H9 (cell line): ENCODE data around the gene FSIP1. TPM values are rescaled to one million over a fixed set of nuclear protein-coding genes. Genes with fewer than 3 reads are reported as not detected.

Source experiments
- DNase-seq: peaks from one replicate; pipeline ENCODE4 v3.0.0-alpha.2; 2017
- H2AFZ ChIP-seq: one replicate; pipeline ENCODE4 v1.6.1; 2013; ENCODE audit warnings: mild to moderate bottlenecking, low read length, control low read depth, moderate library complexity
- H2AK5ac ChIP-seq: 2 replicates; pipeline ENCODE4 v1.6.1; 2013; ENCODE audit warnings: low read length, control low read depth, mixed read lengths; ENCODE audit not compliant: insufficient read length
- H2BK120ac ChIP-seq: one replicate; pipeline ENCODE4 v1.6.1; 2013; ENCODE audit warnings: low read depth, mild to moderate bottlenecking, low read length, control low read depth, inconsistent platforms; ENCODE audit not compliant: poor library complexity, severe bottlenecking
- H2BK12ac ChIP-seq: 2 replicates; pipeline ENCODE4 v1.6.1; 2013; ENCODE audit warnings: low read length, control low read depth, mixed read lengths, low read depth; ENCODE audit not compliant: insufficient read length
- H2BK15ac ChIP-seq: 2 replicates; pipeline ENCODE4 v1.6.1; 2013; ENCODE audit warnings: low read depth, low read length, control low read depth
- H2BK20ac ChIP-seq: one replicate; pipeline ENCODE4 v1.6.1; 2013; ENCODE audit warnings: low read depth, mild to moderate bottlenecking, low read length, control low read depth, inconsistent platforms; ENCODE audit not compliant: poor library complexity, severe bottlenecking
- H2BK5ac ChIP-seq: 2 replicates; pipeline ENCODE4 v1.6.1; 2013; ENCODE audit warnings: low read length, control low read depth, mixed read lengths; ENCODE audit not compliant: insufficient read length
- H3K14ac ChIP-seq: 2 replicates; pipeline ENCODE4 v1.6.1; 2013; ENCODE audit warnings: low read length, control low read depth; ENCODE audit not compliant: insufficient read depth
- H3K18ac ChIP-seq: 2 replicates; pipeline ENCODE4 v1.6.1; 2013; ENCODE audit warnings: low read depth, mild to moderate bottlenecking, mixed read lengths, low read length, control low read depth; ENCODE audit not compliant: insufficient read length
- H3K23ac ChIP-seq: 2 replicates; pipeline ENCODE4 v1.6.1; 2013; ENCODE audit warnings: low read length, control low read depth, mixed read lengths, low read depth; ENCODE audit not compliant: insufficient read length
- H3K23me2 ChIP-seq: 2 replicates; pipeline ENCODE4 v1.6.1; 2013; ENCODE audit warnings: low read depth, mild to moderate bottlenecking, mixed read lengths, low read length, control low read depth; ENCODE audit not compliant: insufficient read length, poor library complexity, severe bottlenecking
- H3K27ac ChIP-seq: 2 replicates; pipeline ENCODE4 v1.5.1; 2013; ENCODE audit warnings: low read length, control low read depth, mixed read lengths, low read depth; ENCODE audit not compliant: insufficient read length
- H3K27me3 ChIP-seq: 2 replicates; pipeline ENCODE4 v1.6.1; 2013; ENCODE audit warnings: low read length, control low read depth, inconsistent platforms; ENCODE audit not compliant: insufficient read depth
- H3K4ac ChIP-seq: 2 replicates; pipeline ENCODE4 v1.6.1; 2013; ENCODE audit warnings: low read depth, mild to moderate bottlenecking, control low read depth, inconsistent platforms, low read length, moderate library complexity
- H3K4me1 ChIP-seq: 2 replicates; pipeline ENCODE4 v1.6.1; 2013; ENCODE audit warnings: low read length, control low read depth, inconsistent platforms; ENCODE audit not compliant: insufficient read depth
- H3K4me2 ChIP-seq: 2 replicates; pipeline ENCODE4 v1.6.1; 2013; ENCODE audit warnings: low read length, control low read depth, mixed read lengths; ENCODE audit not compliant: insufficient read length, insufficient read depth
- H3K56ac ChIP-seq: 2 replicates; pipeline ENCODE4 v1.6.1; 2013; ENCODE audit warnings: low read depth, mild to moderate bottlenecking, mixed read lengths, low read length, control low read depth; ENCODE audit not compliant: insufficient read length
- H3K79me1 ChIP-seq: 2 replicates; pipeline ENCODE4 v1.6.1; 2013; ENCODE audit warnings: low read depth, mild to moderate bottlenecking, moderate library complexity, low read length, control low read depth, inconsistent platforms; ENCODE audit not compliant: insufficient read depth, poor library complexity, severe bottlenecking
- H3K79me2 ChIP-seq: 2 replicates; pipeline ENCODE4 v1.6.1; 2013; ENCODE audit warnings: low read length, control low read depth, inconsistent platforms; ENCODE audit not compliant: insufficient read depth
- H3K9ac ChIP-seq: 2 replicates; pipeline ENCODE4 v1.6.1; 2013; ENCODE audit warnings: low read length, control low read depth, mixed read lengths; ENCODE audit not compliant: insufficient read length; ENCODE audit errors: extremely low read depth
- H3K9me3 ChIP-seq: one replicate; pipeline ENCODE4 v1.6.1; 2013; ENCODE audit warnings: low read depth, low read length, inconsistent platforms; ENCODE audit not compliant: control insufficient read depth
- H3T11ph ChIP-seq: one replicate; pipeline ENCODE4 v1.6.1; 2013; ENCODE audit warnings: mild to moderate bottlenecking, low read length, control low read depth, inconsistent platforms
- H4K20me1 ChIP-seq: one replicate; pipeline ENCODE4 v1.6.1; 2013; ENCODE audit not compliant: control insufficient read depth, insufficient read length, insufficient read depth
- H4K5ac ChIP-seq: 2 replicates; pipeline ENCODE4 v1.6.1; 2013; ENCODE audit warnings: low read depth, mild to moderate bottlenecking, mixed read lengths, low read length, control low read depth; ENCODE audit not compliant: insufficient read length
- H4K8ac ChIP-seq: replicated peaks from 2 replicates; pipeline ENCODE4 v1.6.1; 2013; ENCODE audit warnings: low read length, control low read depth, mixed read lengths, low read depth; ENCODE audit not compliant: insufficient read length
- H4K91ac ChIP-seq: 2 replicates; pipeline ENCODE4 v1.6.1; 2013; ENCODE audit warnings: low read depth, mild to moderate bottlenecking, moderate library complexity, mixed read lengths, low read length, control low read depth; ENCODE audit not compliant: insufficient read length
- H3K27ac Mint-ChIP-seq, 3 experiments: 2 replicates in 2 of 3; 3 replicates in 1 of 3; pipeline ENCODE4 v1.8.0; 2020 to 2021; ENCODE audit warnings: mixed read lengths in 3 of 3, mild to moderate bottlenecking in 1 of 3, moderate library complexity in 1 of 3
- H3K27me3 Mint-ChIP-seq: 2 replicates; pipeline ENCODE4 v1.8.0; 2021; ENCODE audit warnings: low read depth, mild to moderate bottlenecking, moderate library complexity, mixed read lengths
- H3K36me3 Mint-ChIP-seq, 3 experiments: 2 replicates in 2 of 3; 3 replicates in 1 of 3; pipeline ENCODE4 v1.8.0; 2020 to 2021; ENCODE audit warnings: low read depth in 3 of 3, mixed read lengths in 3 of 3; ENCODE audit not compliant: insufficient read depth in 1 of 3
- H3K4me1 Mint-ChIP-seq, 2 experiments: 2 replicates each; pipeline ENCODE4 v1.8.0; 2020; ENCODE audit warnings: mixed read lengths in 2 of 2
- H3K4me3 Mint-ChIP-seq, 2 experiments: 2 replicates in 1 of 2; 3 replicates in 1 of 2; pipeline ENCODE4 v1.8.0; 2020 to 2021; ENCODE audit warnings: mild to moderate bottlenecking in 2 of 2, mixed read lengths in 2 of 2, moderate library complexity in 1 of 2
- H3K9me3 Mint-ChIP-seq, 2 experiments: 2 replicates in 1 of 2; 3 replicates in 1 of 2; pipeline ENCODE4 v1.8.0; 2020; ENCODE audit warnings: mild to moderate bottlenecking in 2 of 2, mixed read lengths in 2 of 2, moderate library complexity in 1 of 2
- CTCF ChIP-seq: fragments of 200-600 bp; sonication (generic); conservative IDR thresholded peaks from 3 replicates; pipeline ENCODE4 v1.8.0; 2021; ENCODE audit warnings: antibody characterized with exemption, mild to moderate bottlenecking
- whole genome bisulfite sequencing: extraction: QIAGEN DNeasy Blood & Tissue Kit; methylation state at CpG from one replicate; pipeline ENCODE4 v1.1.7; 2013; ENCODE audit warnings: missing lambda C conversion rate, low lambda C conversion rate, mixed read lengths; ENCODE audit not compliant: insufficient read length; ENCODE audit errors: extremely low coverage; 5-methylcytosine and 5-hydroxymethylcytosine counted together
- total RNA-seq: library from RNA; stranded (reverse); gene quantifications from 2 replicates; pipeline ENCODE4 v1.2.1, GENCODE V29; 2021

FSIP1 gene
- total RNA-seq, 1 experiment from 2014 or later: 0.96 TPM

- H3K9me3 Mint-ChIP-seq: no peaks in the 10 kb centered on the region; a peak in 1 of 5 replicates
- H3K23ac ChIP-seq: no peak overlapping the region
- H3K4me1 Mint-ChIP-seq: peaks cover 19 to 48% of the 10 kb centered on the region in 2 experiments
- H3K14ac ChIP-seq: no peak overlapping the region
- H3K4me3 Mint-ChIP-seq: no peak overlapping the region
- H4K20me1 ChIP-seq: no peaks in the 10 kb centered on the region
- no peak overlapping the region for H4K8ac ChIP-seq
- H3K4me1 ChIP-seq: no peaks in the 10 kb centered on the region
- H3K4ac ChIP-seq: no peak overlapping the region
- no peak overlapping the region for H2BK5ac ChIP-seq
- no peak overlapping the region for H2BK12ac ChIP-seq
- no peak overlapping the region for H2AFZ ChIP-seq
- no CpG with 5 or more reads among the region's 5 CpGs for WGBS
- no peak for TF ChIP-seq CTCF
- no peak overlapping the region for H2BK15ac ChIP-seq
- no peak overlapping the region for H3K56ac ChIP-seq
- no peak overlapping the region for H2BK120ac ChIP-seq
- no peaks in the 10 kb centered on the region for H3K79me2 ChIP-seq
- H3K18ac ChIP-seq: no peak overlapping the region
- no peak overlapping the region for H3K9ac ChIP-seq
- H3K36me3 Mint-ChIP-seq: no peaks in the 10 kb centered on the region
- no peaks in the 10 kb centered on the region for H3K79me1 ChIP-seq
- H4K91ac ChIP-seq: no peak overlapping the region
- no peak overlapping the region for H3K4me2 ChIP-seq
- H3K27me3 ChIP-seq: no peaks in the 10 kb centered on the region
- no peaks in the 10 kb centered on the region for H3K23me2 ChIP-seq
- H3T11ph ChIP-seq: no peak overlapping the region
- no peak overlapping the region for H2BK20ac ChIP-seq
- H3K27ac ChIP-seq: no peak overlapping the region
- DNase-seq: no peak
- no peak overlapping the region for H2AK5ac ChIP-seq
- H4K5ac ChIP-seq: no peak overlapping the region
- no peaks in the 10 kb centered on the region for H3K9me3 ChIP-seq
- H3K27me3 Mint-ChIP-seq: no peaks in the 10 kb centered on the region
- no peak overlapping the region for H3K27ac Mint-ChIP-seq
Measured at GRCh38 chr15:39697509-39697908, 85.1 kb downstream of the FSIP1 start.
